Stimulated activated naive CD8-positive, alpha-beta T cell treated with anti-CD3 and anti-CD28 coated beads, Interleukin-15, Interleukin-2, amounts not matched to agents 100 U/mL and 50 U/mL, for 24 hours (primary cell): ENCODE data around the gene CRYL1.
"Not testable (repeated sequence)": the region's sequence is repeated elsewhere in the genome, so short reads cannot be mapped to it uniquely, and the experiment has no call there.

ENCODE experiments used
- ATAC-seq: fragments of 150-1000 bp; cut with Tn5 transposase; one replicate; pipeline ENCODE4 v1.10.0; 2021
- DNase-seq: peaks from one replicate; pipeline ENCODE4 v3.0.0; 2021

Gene CRYL1

DNA sequence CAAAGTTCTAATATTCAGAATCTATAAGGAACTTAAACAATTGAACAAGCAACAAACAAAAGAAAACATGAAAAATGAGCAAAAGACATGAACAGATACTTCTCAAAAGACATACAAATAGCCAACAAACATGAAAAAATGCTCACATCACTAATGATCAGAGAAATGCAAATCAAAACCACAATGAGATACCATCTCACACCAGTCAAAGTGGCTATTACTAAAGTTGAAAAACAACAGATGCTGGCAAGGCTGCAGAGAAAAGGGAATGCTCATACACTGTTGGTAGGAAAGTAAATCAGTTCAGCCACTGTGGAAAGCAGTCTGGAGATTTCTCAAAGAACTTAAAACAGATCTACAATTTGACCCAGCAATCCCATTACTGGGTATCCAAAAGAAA lies 74.3 kb downstream of the CRYL1 start:
- ATAC-seq (no peak), DNase-seq (no peak)

- DNase-seq, result no peak
- ATAC-seq, result no peak
These were observed 77.2 kb downstream of the CRYL1 start for GRCh38 chr13:20448470-20448869.

- no peak for DNase-seq
- no peak for ATAC-seq
These were observed 78.8 kb downstream of the CRYL1 start for GRCh38 chr13:20446900-20447299.

DNA sequence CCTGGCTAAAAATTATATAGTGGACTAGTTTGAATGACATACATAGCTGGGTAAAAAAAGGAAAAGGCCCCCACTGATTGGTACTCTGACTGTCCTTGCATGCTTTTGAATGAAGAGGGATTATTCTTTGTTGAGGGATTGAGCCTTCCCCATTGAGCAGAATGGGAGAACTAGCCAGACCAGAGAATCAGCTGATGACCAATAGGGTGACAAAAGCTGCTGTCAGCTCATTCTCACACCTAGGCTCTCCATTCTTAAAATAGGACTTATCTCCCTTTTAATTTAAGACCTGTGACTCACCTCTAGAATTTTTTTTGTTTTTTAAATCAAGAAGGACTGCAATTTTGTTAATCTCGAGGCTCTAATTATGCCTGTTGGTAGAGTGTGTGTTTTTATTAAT lies 79.3 kb downstream of the CRYL1 start:
- ATAC-seq, result no peak
- DNase-seq, result no peak

- no peak for ATAC-seq
- DNase-seq, result no peak
These were observed 82.8 kb downstream of the CRYL1 start for GRCh38 chr13:20442798-20443381.

- DNase-seq (no peak), ATAC-seq (no peak)
These were observed 83.3 kb downstream of the CRYL1 start for GRCh38 chr13:20442375-20442774.

DNA sequence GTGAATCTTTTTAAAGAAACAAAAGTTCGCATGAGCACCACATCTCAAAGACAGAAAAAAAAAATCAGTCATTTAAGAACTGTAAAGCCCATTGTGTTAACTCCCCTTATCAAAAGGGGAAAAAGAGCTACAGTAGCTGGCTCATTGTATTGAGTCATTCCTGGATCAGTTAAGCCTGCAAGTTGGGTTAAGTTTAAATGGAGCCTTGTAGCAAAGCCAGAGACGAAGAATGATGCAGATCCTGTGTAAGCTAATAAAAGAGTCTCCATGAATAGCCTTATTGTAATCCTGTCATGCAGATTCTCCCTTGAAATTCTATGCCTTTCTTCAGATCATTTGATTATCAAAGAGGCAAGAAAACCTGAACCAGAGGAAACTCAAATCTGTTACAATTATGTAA lies 83.8 kb downstream of the CRYL1 start:
- DNase-seq (no peak), ATAC-seq (peak; percentile 81)

DNA sequence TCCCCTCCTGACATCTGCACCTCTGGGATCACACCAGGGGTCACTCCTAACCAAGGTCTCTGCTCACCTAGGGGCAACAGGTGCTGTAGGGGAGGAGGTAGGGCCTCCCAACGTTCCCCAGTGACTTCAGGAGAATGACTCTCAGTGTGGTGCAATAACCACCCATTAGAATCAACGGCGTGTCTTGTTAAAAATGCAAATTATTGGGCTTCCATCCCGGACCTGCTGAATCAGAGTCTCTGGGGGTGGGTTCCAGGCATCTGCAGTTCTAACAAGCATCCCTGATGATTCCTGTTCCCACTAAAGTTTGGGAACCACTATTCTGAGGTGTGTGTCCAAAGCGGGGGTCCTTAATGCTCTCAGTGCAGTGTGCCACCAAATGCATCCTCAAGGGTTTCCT lies 84.6 kb downstream of the CRYL1 start:
- no peak for ATAC-seq
- DNase-seq, result no peak

DNA sequence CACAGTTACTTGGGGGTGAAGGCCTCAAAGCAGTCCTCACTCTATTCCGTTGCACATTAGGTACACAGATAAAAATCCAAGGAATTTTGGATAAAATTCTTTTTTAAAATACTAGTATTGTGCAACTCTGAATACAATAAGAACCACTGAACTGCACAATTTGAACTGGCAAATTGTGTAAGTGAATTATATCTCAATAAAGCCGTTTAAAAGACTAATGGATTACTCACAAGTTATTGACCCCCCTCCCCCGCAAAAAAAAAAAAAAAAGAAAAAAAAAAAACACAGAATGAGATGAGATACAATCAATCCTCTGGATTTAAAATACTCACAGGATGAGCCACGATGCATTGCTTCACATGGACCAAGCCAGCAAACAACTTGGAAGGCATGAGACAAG lies 86.4 kb downstream of the CRYL1 start:
- no peak for DNase-seq

GRCh38 chr13:20438801-20439200 lies 86.9 kb downstream of the CRYL1 start:
- no peak for DNase-seq
- ATAC-seq, result no peak

More for the DNA sequence above, 86.4 kb downstream of the CRYL1 start:
- no peak for ATAC-seq

- ATAC-seq, result no peak
- no peak for DNase-seq
These were observed 89.2 kb downstream of the CRYL1 start for GRCh38 chr13:20436505-20436904.

DNA sequence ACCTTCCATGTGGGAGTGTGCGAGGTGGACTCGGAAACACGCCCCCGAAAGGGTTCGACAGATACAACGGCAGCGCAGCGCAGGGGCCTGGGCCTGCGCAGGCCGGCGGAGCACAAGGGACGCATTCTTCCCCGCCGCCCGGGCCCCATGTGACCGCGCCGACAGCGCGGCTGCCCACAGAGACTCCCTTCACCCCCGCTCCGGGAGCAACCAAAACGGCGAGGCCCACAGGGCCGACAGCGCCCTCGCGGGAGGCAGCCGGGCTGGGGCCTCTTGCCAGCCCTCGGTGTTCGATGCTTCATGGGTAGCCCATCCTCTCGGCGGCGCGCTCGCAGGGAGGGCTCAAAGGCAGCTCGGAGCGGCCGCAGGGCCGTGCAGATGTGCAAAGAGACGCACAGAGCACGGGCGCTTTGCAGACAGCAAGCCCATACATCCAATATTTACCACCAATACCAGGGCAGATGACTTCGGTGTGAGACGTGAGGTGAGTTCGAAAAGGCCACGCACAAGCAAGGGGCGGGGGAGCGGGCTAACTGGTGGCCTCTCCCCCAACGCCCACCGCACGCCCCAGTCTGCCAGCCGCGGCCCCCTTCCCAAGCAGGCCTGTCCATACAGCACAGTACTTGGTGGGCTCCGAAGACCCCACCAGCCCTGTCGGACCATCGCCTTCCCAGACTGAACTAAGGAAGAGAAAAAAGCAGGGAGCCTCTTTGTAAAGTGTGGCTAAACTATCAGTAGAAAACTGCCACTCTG lies 89.9 kb downstream of the CRYL1 start:
- ATAC-seq (no peak), DNase-seq (no peak)

- DNase-seq, ATAC-seq: not testable (repeated sequence)
These were observed 91.4 kb downstream of the CRYL1 start for GRCh38 chr13:20434210-20434609.

DNA sequence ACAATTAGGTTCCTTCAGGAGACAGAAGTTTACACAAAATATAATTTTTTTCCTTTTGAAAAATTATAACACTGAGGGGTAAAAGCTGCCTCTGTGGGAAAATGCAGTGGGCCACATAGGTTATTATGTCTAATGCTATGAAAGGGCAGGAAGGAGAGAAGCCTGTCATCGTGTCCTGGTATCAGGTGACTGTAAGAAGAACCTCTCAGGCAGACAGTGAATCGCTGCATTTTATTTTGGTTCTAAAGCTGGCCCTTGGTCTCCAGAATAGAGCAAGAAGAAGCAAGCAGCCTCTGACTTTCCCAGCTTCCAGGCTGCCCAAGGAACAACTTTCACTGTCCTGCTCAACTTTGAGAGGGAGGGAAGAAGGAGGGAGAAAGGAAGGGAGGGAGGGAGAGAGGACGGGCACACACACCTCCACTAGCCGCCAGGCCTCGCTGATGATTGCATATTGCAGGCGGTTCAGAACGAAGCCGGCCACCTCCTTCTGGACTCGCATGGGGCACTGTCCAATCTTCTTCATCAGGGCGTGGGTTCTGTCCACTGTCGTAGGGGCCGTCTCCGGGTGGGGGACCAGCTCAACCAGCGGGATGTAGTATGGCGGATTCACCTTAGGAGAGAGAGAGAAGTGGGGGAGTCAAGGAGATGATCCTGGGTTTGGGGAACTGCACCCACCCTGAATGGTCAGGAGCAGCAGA lies 93.8 kb downstream of the CRYL1 start:
- no peak for ATAC-seq
- DNase-seq, result no peak

DNA sequence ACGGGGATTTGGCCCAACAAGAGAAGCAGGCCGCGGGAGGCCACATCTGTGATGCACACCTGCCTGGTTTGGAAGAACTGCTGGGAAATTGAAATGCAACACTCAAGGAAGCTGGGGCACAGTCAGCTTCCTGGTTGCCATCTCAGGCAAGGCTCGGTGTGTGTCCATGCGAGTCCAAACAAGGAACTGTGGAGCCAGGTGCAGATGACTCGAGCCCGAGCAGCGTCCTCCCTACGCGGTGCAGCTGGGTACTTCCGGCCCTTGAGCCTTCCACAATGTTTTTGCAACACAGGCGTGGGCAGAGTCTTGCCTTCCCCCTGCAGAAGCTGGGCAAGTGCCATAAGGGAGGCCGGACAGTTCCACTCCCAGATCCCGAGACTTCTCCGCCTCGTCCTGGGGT lies 94.6 kb downstream of the CRYL1 start:
- ATAC-seq, result no peak
- DNase-seq, result no peak

DNA sequence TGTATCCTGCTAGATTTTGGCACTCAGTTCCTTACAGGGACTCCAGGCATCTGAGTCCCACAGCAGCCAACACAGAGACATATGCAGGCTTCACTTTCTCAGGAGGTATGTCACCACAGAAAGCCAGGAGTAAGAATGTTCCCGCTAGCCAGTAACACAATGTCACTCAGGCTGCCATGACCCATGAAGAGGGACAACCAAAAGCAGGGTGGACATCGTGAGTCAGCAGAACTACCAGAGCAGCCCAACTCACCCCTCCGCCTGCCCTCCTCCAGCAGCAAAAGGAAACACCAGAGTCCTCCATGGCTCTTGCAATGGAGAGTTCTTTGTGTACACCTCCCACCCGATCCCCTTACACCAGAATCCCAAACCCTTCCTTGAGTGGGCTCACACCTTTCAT lies 95.4 kb downstream of the CRYL1 start:
- no peak for ATAC-seq

GRCh38 chr13:20429682-20430081 lies 96.0 kb downstream of the CRYL1 start:
- DNase-seq (no peak), ATAC-seq (no peak)

More for the DNA sequence above, 95.4 kb downstream of the CRYL1 start:
- no peak for DNase-seq

DNA sequence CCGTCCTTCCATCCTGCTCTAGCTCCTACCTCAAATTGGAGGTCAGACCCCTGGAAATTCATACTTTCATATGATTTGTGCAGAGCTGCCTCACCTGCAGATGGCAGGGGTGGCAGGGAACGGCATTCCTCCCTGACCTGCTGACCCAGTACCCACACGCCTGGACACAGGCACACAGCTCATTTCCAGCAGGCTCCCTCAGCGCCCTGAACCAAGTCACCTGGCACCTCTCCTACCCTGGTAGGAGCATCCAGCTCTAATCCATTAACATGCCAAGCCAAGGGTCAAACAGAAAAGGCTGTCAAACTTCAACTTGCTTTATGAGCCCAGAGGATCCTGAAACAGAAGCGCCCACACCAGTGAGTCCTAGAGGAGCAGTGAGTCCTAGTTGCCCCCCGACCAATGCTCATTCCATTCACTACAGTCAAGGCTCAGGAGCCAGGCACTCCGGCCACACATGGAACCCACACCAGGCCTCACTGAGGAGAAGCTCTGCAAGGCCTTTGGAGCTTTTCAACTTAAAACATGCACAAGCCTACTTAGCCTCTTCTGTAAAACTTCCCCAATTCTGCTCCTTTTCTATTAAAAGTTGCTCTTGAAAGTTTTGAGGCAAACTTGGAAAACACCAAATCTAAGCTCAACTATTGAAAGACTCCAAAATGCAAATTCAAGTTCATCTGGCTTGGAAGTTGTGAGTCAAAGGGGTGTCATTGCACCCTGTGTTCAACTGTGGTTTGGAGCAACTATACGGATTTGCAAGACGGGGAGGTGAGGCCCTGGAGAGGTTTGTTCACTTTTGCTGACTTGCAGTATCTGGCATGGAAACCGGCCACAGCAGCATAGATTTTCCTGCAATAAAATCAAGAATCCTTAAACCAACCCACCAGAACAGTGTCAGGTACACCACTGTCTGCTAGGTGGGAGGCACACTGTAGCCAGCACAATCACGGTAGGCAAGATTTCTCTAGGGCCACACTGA lies 96.7 kb downstream of the CRYL1 start:
- ATAC-seq, result peak; percentile 70
- DNase-seq, result peak; percentile 36

- DNase-seq (no peak), ATAC-seq (no peak)
These were observed 98.8 kb downstream of the CRYL1 start for GRCh38 chr13:20426766-20427448.

GRCh38 chr13:20425819-20426219 lies 99.8 kb downstream of the CRYL1 start:
- DNase-seq (peak; percentile 41), ATAC-seq (peak; percentile 34)

DNA sequence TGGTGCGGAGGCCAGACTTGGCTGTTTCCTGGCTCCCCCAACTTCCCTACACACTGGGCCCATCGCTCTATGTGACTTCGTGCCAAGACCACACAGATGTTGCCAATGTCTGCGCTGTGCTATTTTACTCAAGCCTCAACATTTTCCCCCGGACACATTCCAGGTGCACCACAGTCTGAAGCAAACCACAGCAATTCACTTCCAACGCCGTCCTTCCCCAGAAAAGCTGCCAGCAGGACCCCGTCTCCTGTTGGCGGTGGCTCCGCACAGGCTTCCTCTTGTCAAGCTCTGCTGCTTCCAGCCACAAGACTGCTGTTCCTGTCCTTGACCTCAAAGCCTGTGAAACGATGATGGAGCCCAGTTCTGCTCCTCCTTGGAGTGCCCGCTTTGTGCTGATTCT lies 100.7 kb downstream of the CRYL1 start:
- ATAC-seq, result no peak
- no peak for DNase-seq

DNA sequence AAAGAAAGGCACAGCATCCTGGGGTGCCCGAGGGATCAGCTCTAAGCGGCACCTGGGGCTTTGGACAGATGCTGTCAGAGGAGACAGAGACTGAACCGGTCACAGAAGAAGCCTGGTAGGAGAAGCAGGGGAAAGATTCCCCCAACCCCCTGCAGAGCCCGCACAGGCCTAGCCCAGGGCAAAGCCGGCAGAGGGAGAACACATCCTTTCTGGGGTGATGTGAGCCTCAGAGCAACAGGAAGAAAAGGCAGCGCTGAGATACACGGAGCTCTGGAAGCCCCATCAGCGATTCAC lies 101.2 kb downstream of the CRYL1 start:
- DNase-seq (no peak), ATAC-seq (no peak)
